Myocyte (in vitro differentiated cells): ENCODE results near the gene BRD1. TPM values are rescaled to one million over a fixed set of nuclear protein-coding genes. Genes with fewer than 3 reads are reported as not detected.

Experiments used
- DNase-seq: peaks from one replicate; pipeline ENCODE4 v3.0.0-alpha.2; 2012; ENCODE audit warnings: low read depth
- total RNA-seq: library from RNA; depleted of rRNA; stranded (reverse); fragments of >200 nt; gene quantifications from 2 replicates; pipeline ENCODE4 v1.2.3, GENCODE V29; 2014

Gene BRD1
- total RNA-seq, 1 donor from 2014 or later, result 21.4 TPM

- no peak for DNase-seq
Measured at GRCh38 chr22:49803737-49804375, 23.8 kb downstream of the BRD1 start.

- DNase-seq, result no peak
Measured at GRCh38 chr22:49803134-49803533, 24.5 kb downstream of the BRD1 start.

- DNase-seq, result no peak
Measured at GRCh38 chr22:49801391-49802060, 26.1 kb downstream of the BRD1 start.

GRCh38 chr22:49800408-49801238, 27.1 kb downstream of the BRD1 start:
- no peak for DNase-seq

- DNase-seq, result peak; percentile 38
Measured at GRCh38 chr22:49799431-49800075, 28.1 kb downstream of the BRD1 start.

GRCh38 chr22:49798486-49799151, 29.1 kb downstream of the BRD1 start:
- DNase-seq, result no peak

GRCh38 chr22:49797706-49798105, 30.0 kb downstream of the BRD1 start:
- DNase-seq, result no peak

GRCh38 chr22:49796596-49797270, 30.9 kb downstream of the BRD1 start:
- no peak for DNase-seq

GRCh38 chr22:49795521-49795920, 32.2 kb downstream of the BRD1 start:
- DNase-seq, result no peak

GRCh38 chr22:49793871-49794270, 33.8 kb downstream of the BRD1 start:
- no peak for DNase-seq

- DNase-seq, result no peak
Measured at GRCh38 chr22:49793296-49793695, 34.4 kb downstream of the BRD1 start.

GRCh38 chr22:49792107-49792506, 35.6 kb downstream of the BRD1 start:
- no peak for DNase-seq

GRCh38 chr22:49791682-49792081, 36.0 kb downstream of the BRD1 start:
- no peak for DNase-seq

- DNase-seq, result peak; percentile 47
Measured at GRCh38 chr22:49790912-49791311, 36.8 kb downstream of the BRD1 start.

- DNase-seq, result no peak
Measured at GRCh38 chr22:49789289-49790141, 38.2 kb downstream of the BRD1 start.

GRCh38 chr22:49788504-49788903, 39.2 kb downstream of the BRD1 start:
- DNase-seq, result peak; percentile 34

- DNase-seq, result no peak
Measured at GRCh38 chr22:49787861-49788260, 39.8 kb downstream of the BRD1 start.

GRCh38 chr22:49786976-49787706, 40.5 kb downstream of the BRD1 start:
- DNase-seq, result no peak
